ENCODE data around the gene CALD1.

GRCh38 chr7:134770676-134771075, 8.8 kb upstream of the CALD1 start:
- TF ChIP-seq CTCF (IDR thresholded peaks at IDR 0.05) (no peak), POLR2A (IDR thresholded peaks at IDR 0.05) (no peak)

Measured in stomach (tissue), 4 donors.